Measurements from ENCODE around the gene GJD2. TPM values are rescaled to one million over a fixed set of nuclear protein-coding genes. Genes with fewer than 3 reads are reported as not detected.

GJD2 gene
- polyA plus RNA-seq, 3 donors: not detected

- Mint-ChIP-seq H3K4me1 (no peaks in the 10 kb centered on the region), H3K36me3 (no peaks in the 10 kb centered on the region), H3K9me3 (peaks cover 0 to 10% (median 0%) of the 10 kb centered on the region in 7 donors), H3K27me3 (ENCODE audit: low read depth in 3 of 3) (peaks cover 3 to 7% (median 5%) of the 10 kb centered on the region in 3 donors), H3K27ac (no peak overlapping the region), H3K4me3 (no peak overlapping the region)
- WGBS (ENCODE audit: insufficient coverage): 87% methylated on average over 6 of the region's 6 CpGs
- Histone ChIP-seq H3K4me3 (replicated peaks in 1 of 3; ENCODE audit: low read depth in 2 of 3, low read length in 3 of 3) (no peak overlapping the region), H3K9ac (ENCODE audit: insufficient read depth, low read length, poor library complexity, severe bottlenecking) (no peak overlapping the region), H3K9me3 (replicated peaks in 1 of 2; ENCODE audit: control insufficient read depth in 1 of 2, insufficient read depth in 1 of 2, low read length in 2 of 2) (no peaks in the 10 kb centered on the region), H3K4me2 (replicated peaks; ENCODE audit: extremely low read depth, low read length, poor library complexity, severe bottlenecking) (no peak overlapping the region), H3K27ac (ENCODE audit: low read depth in 1 of 2, low read length in 2 of 2) (no peak overlapping the region), H3K27me3 (ENCODE audit: control insufficient read depth in 2 of 2, insufficient read depth in 2 of 2, low read length in 2 of 2) (no peaks in the 10 kb centered on the region), H2AFZ (ENCODE audit: insufficient read depth, low read depth, low read length, poor library complexity, severe bottlenecking) (no peak overlapping the region), H3K79me2 (ENCODE audit: insufficient read depth, low read length) (no peaks in the 10 kb centered on the region), H3K4me1 (ENCODE audit: control insufficient read depth in 1 of 2, insufficient read depth in 2 of 2, low read length in 2 of 2) (no peaks in the 10 kb centered on the region), H4K20me1 (ENCODE audit: insufficient read depth, low read length) (no peaks in the 10 kb centered on the region), H3K36me3 (replicated peaks in 1 of 2; ENCODE audit: control insufficient read depth in 1 of 2, insufficient read depth in 2 of 2, low read length in 2 of 2) (no peaks in the 10 kb centered on the region)
- no peak for DNase-seq
- TF ChIP-seq CTCF (IDR thresholded peaks at IDR 0.05): no peak
- intact Hi-C loops (cut with micrococcal nuclease): no loop called here
These were observed 22.4 kb downstream of the GJD2 start for GRCh38 chr15:34732430-34732829.

DNA sequence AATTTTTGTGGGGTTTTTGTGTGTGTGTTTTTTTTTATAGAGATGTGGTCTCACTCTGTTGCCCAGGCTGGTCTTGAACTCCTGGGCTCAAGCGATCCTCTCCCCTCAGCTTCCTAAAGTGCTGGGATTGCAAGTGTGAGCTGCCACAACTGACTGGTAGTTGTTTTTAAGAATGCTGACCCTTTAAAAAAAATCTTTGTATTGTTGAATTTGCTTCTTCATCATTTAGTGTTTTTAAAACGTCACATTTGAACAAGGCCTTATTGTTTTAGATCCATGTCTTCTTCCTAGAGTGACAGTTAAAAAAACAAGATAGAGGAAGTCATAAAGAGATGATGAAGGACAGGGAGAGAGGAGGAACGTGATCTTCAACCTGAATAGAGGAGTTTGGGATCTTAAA lies 24.1 kb downstream of the GJD2 start:
- Histone ChIP-seq H3K36me3 (replicated peaks in 1 of 2; ENCODE audit: control insufficient read depth in 1 of 2, insufficient read depth in 2 of 2, low read length in 2 of 2) (no peaks in the 10 kb centered on the region), H3K27me3 (ENCODE audit: control insufficient read depth in 2 of 2, insufficient read depth in 2 of 2, low read length in 2 of 2) (no peaks in the 10 kb centered on the region), H4K20me1 (ENCODE audit: insufficient read depth, low read length) (no peaks in the 10 kb centered on the region), H3K4me1 (ENCODE audit: control insufficient read depth in 1 of 2, insufficient read depth in 2 of 2, low read length in 2 of 2) (no peaks in the 10 kb centered on the region), H3K27ac (ENCODE audit: low read depth in 1 of 2, low read length in 2 of 2) (no peak overlapping the region), H3K9me3 (replicated peaks in 1 of 2; ENCODE audit: control insufficient read depth in 1 of 2, insufficient read depth in 1 of 2, low read length in 2 of 2) (no peaks in the 10 kb centered on the region), H3K9ac (ENCODE audit: insufficient read depth, low read length, poor library complexity, severe bottlenecking) (no peak overlapping the region), H3K79me2 (ENCODE audit: insufficient read depth, low read length) (no peaks in the 10 kb centered on the region), H2AFZ (ENCODE audit: insufficient read depth, low read depth, low read length, poor library complexity, severe bottlenecking) (no peak overlapping the region), H3K4me3 (replicated peaks in 1 of 3; ENCODE audit: low read depth in 2 of 3, low read length in 3 of 3) (no peak overlapping the region), H3K4me2 (replicated peaks; ENCODE audit: extremely low read depth, low read length, poor library complexity, severe bottlenecking) (no peak overlapping the region)
- Mint-ChIP-seq H3K36me3 (no peaks in the 10 kb centered on the region), H3K4me3 (no peak overlapping the region), H3K27me3 (ENCODE audit: low read depth in 3 of 3) (peaks cover 3 to 4% (median 3%) of the 10 kb centered on the region in 3 donors), H3K9me3 (peaks cover 0 to 10% (median 3%) of the 10 kb centered on the region in 7 donors), H3K4me1 (no peaks in the 10 kb centered on the region), H3K27ac (no peak overlapping the region)
- intact Hi-C loops (cut with micrococcal nuclease): no loop called here
- no CpG with 5 or more reads among the region's 3 CpGs for WGBS (ENCODE audit: insufficient coverage)
- no peak for TF ChIP-seq CTCF (IDR thresholded peaks at IDR 0.05)
- DNase-seq: no peak

Data from CD14-positive monocyte (primary cell).